Measurements from ENCODE around the gene CYP2A7. TPM values are rescaled to one million over a fixed set of nuclear protein-coding genes. Genes with fewer than 3 reads are reported as not detected.
A peak's percentile ranks its signal among the peaks of the same experiment; 100 is the strongest.
"Not testable (repeated sequence)": the region's sequence is repeated elsewhere in the genome, so short reads cannot be mapped to it uniquely, and the experiment has no call there.

The CYP2A7 gene
- total RNA-seq, 1 donor from 2014 or later, result not detected

- intact Hi-C loops (cut with DNase I), result no loop called here
- DNase-seq (ENCODE audit: low spot score), result no peak
- no peak for ATAC-seq
These were observed 23.9 kb downstream of the CYP2A7 start for GRCh38 chr19:40858109-40858508.

DNA sequence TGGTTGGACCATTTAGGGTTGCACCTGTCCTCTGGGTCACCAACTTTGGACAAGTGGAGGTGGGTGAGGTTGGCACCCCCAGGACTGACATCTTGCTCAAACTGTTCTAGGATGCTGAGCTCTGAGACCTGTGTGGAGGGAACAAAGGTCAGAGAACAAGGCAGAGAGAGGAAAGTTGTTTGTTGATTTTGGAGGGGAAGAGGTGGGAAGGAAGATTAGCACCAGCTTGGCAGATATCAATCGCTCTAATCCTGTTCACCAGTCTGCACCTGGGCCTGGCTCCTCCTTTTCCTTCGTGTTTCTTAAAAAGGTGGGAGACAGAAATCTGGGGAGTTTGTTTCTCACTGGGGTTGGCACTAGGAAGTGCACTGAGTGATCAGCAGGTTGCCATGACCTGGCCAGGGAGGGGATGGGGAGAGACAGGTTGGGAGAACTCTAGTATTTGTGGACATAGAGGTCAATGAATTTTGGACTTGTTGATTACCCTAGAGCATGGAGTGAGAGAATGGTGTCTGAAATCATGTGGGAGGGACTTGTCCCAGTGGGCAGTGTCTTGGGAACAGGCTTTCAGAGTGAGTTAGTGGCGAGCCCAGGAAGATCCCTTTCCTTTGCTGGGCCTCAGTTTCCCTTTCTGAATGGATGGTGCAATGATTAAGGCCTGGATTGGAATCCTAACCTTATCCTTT, 29.4 kb downstream of the CYP2A7 start:
- intact Hi-C loops (cut with DNase I); DNase-seq (ENCODE audit: low spot score); ATAC-seq: not testable (repeated sequence)

DNA sequence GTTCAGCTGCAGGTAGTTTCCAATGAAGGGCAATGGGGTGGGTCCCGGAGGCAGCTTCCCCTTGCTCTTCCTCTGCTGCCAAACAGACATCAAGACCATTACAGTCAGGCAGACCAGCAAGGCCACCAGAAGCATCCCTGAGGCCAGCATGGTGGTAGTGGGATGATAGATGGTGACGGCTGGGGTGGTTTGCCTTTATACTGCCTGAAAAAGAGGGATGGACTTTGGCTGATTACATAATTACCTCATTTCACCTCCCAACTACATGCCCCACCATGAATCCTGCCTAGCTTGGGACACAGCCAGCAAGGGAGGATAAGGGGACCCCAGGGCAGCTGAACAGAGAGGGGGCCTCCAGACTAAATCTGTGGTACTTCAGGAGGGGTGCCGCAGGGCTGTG, 31.8 kb downstream of the CYP2A7 start, which contains the start of gene CYP2A6:
CYP2A6 (minus strand) TSS at position 171 of the 400 bp plus-strand sequence; CDS start at position 150, 21 bp downstream.
- DNase-seq (ENCODE audit: low spot score); intact Hi-C loops (cut with DNase I): not testable (repeated sequence)

DNA sequence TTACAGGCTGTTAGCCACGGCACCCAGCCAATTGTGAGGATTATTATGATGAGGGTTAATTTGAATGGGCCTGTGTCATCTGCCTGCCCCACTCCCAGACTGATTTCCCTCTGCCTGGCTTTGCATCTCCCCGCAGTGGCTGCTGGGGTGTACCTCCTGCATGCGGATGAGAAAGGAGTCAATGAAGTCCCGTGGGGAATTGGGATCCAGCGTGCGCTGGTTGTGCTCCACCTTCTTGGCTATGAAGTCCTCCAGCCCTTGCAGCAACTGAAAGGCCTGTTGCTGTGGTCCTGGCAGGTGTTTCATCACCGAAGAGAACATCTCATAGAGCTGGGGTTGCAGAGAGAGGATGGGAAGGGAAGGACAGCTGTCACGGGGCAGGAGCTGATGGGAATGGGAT, 35.3 kb downstream of the CYP2A7 start:
- intact Hi-C loops (cut with DNase I), result not testable (repeated sequence)

More for the DNA sequence above, 31.8 kb downstream of the CYP2A7 start, which contains the start of gene CYP2A6:
- not testable (repeated sequence) for ATAC-seq

DNA sequence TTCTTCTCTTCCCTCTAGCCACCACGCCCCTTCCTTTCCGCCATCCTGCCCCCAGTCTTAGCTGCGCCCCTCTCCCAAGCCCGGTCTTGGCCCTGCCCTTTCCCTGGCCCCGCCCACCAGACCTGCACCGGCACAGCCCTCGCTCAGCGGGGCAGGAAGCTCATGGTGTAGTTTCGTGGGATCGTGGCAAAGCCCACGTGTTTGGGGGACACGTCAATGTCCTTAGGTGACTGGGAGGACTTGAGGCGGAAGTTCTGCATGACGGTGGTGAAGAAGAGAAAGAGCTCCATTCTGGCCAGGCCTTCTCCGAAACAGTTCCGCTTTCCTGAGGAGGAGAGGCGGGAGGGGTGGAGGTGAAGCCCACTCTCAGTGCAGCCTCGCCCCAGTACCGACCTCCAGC, 38.4 kb downstream of the CYP2A7 start:
- intact Hi-C loops (cut with DNase I); DNase-seq (ENCODE audit: low spot score): not testable (repeated sequence)
- peak; percentile 75 for ATAC-seq

More for the DNA sequence above, 35.3 kb downstream of the CYP2A7 start:
- ATAC-seq; DNase-seq (ENCODE audit: low spot score): not testable (repeated sequence)

- intact Hi-C loops (cut with DNase I); DNase-seq (ENCODE audit: low spot score); ATAC-seq: not testable (repeated sequence)
These were observed 38.9 kb downstream of the CYP2A7 start for GRCh38 chr19:40842997-40843652.

DNA sequence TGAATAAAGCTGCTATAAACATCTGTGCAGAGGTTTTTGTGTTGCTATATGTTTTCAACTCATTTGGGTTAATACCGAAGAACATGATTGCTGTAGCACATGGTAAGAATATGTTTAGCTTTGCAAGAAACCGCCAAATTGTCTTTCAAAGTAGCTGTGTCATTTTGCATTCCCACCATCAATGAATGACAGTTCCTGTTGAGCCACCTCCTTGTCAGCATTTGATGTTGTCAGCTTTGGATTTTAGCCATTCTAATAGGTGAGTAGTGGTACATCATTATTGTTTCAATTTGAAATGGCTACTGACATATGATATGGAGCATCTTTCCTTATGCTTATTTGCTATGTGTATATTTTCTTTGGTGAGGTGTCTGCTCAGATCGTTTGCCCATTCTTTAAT, 40.0 kb downstream of the CYP2A7 start:
- DNase-seq (ENCODE audit: low spot score); ATAC-seq; intact Hi-C loops (cut with DNase I): not testable (repeated sequence)

GRCh38 chr19:40838477-40838876, 43.6 kb downstream of the CYP2A7 start:
- DNase-seq (ENCODE audit: low spot score); intact Hi-C loops (cut with DNase I); ATAC-seq: not testable (repeated sequence)

- intact Hi-C loops (cut with DNase I), result no loop called here
- no peak for DNase-seq (ENCODE audit: low spot score)
- no peak for ATAC-seq
These were observed 45.1 kb downstream of the CYP2A7 start for GRCh38 chr19:40836754-40837429.

DNA sequence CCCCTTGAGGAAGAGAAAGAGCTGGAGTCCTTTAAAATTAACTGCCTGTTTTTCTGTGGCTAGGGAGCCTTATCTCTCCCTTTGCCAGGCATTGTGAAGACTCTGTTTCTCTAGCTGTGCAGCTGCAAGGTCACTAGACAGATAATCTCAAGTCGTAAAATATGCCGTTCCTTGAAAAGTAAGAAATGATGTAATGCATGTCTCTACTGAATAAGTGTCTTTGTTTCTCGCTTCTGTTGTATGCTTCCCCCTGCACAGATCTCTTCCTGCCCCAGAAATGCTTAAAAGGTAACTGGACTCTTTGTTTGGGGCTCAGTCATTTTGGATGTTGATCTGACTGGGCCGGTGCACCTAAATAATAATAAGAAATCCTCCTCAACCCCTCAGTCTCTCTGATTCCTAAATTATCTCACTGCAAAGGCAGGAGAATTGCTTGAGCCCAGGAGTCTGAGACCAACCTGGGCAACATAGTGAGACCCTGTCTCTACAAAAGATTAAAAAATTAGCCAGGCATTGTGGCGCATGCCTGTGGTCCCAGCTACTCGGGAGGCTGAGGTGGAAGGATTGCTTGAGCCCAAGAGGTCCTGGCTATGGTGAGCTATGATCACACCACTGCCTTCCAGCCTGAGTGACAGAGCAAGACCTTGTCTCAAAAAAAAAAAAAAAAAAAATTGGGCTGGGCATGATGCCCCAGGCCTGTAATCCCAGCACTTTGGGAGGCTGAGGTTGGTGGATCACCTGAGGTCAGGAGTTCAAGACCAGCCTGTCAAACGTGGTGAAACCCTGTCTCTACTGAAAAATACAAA, 48.1 kb downstream of the CYP2A7 start:
- intact Hi-C loops (cut with DNase I); DNase-seq (ENCODE audit: low spot score): not testable (repeated sequence)
- peak; percentile 59 for ATAC-seq

DNA sequence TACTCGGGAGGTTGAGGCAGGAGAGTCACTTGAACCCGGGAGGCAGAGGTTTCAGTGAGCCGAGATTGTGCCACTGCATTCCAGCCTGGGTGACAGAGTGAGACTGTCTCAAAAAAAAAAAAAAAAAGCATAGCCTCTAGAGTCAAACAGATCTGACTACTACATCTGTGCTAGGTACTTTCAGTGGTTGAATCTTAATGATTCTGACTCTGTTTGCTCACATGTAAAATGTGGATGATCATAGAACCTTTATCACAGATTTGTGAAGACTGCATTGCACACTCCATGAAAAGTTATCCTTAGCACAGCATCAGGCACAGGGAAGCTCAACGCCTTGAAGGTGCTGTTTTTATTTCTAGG, 49.6 kb downstream of the CYP2A7 start:
- DNase-seq (ENCODE audit: low spot score); ATAC-seq; intact Hi-C loops (cut with DNase I): not testable (repeated sequence)

DNA sequence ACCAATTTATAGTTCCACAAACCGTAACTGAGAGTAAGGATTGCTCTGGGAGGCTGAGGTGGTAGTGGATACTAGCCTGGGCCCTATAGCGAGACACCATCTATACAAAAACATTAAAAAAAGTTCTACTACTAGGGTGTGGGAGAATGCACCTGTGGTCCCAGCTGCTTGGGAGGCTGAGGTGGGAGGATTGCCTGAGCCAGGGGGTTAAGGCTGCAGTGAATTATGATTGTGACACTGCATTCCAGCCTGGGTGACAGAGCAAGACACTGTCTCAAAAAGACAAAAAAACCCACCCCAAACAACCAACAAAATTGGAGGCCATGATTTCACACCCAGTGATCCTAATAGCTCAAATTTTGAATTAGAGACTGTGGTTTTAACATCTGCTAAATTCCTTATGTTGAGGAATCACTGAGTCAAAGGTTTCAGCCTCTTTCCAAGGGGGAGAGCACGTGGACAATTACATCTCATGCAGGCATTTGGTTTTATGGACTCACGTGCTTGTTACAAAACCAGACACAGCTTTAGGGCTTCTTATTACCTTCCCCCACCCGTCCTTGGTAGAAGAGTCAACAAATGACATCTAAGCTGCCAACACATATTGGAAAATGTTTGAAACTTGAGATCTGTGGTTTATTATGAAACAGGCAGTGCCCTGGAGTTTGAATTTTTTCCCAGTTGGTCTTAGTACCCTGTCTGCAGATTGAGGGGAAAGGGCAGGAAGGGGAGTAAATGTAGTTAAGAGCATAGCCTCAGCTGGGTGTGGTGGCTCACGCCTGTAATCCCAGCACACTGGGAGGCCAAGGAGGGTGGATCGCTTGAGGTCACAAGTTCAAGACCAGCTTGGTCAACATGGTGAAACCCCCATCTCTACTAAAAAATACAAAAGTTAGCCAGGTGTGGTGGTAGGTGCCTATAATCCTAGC, 50.3 kb downstream of the CYP2A7 start:
- DNase-seq (ENCODE audit: low spot score) (no peak), ATAC-seq (peak; percentile 74)
- intact Hi-C loops (cut with DNase I), result no loop called here

GRCh38 chr19:40830741-40831140, 51.3 kb downstream of the CYP2A7 start:
- peak; percentile 27 for DNase-seq (ENCODE audit: low spot score)
- ATAC-seq; intact Hi-C loops (cut with DNase I): not testable (repeated sequence)

DNA sequence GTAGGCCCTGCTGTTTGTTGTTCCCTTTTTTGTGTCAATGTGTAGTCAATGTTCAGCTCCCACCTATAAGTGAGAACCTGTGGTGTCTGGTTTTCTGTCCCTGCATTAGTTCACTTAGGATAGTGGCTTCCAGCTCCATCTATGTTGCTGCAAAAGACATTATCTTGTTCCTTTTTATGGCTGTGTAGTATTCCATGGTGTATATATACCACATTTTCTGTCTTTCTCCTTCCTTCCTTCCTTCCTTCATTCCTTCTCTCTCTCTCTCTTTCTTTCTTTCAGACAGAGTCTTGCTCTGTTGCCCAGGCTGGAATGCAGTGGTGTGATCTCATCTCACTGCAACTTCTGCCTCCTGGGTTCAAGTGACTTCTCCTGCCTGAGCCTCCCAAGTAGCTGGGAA, 52.8 kb downstream of the CYP2A7 start:
- no peak for ATAC-seq
- no peak for DNase-seq (ENCODE audit: low spot score)
- intact Hi-C loops (cut with DNase I), result no loop called here

DNA sequence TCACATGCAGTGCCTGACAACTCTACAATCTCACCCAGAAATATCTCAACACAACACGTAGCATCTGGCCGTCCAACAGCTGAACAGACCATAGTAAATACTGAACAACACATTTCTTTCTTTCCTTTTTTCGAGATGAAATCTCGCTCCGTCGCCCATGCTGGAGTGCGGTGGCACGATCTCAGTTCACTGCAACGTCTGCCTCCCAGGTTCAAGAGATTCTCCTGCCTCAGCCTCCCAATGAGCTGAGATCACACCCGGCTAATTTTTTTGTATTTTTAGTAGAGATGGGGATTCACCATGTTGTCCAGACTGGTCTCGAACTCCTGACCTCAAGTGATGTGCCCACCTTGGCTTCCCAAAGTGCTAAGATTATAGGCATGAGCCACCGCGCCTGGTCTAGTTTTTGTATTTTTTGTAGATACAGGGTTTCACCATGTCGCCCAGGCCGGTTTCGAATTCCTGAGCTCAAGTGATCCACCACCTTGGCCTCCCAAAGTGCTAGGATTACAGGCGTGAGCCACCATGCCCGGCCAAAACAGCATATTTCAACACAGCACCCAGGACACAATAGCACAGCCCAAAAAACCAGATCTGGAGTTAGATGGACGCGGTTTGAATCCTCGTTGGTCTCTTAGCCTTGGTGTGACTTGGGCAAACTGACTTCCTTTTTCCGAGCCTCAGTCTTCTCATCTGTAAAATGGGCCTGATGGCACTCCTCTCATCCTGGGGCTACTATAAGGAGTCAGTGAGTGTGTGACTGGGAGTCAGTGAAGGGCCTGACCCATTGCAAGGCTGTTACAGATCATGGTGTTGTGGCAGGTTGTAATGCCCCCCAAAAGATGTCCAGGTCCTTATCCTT, 54.4 kb downstream of the CYP2A7 start:
- DNase-seq (ENCODE audit: low spot score), result peak; percentile 28
- no peak for ATAC-seq
- intact Hi-C loops (cut with DNase I), result no loop called here

- ATAC-seq; intact Hi-C loops (cut with DNase I): not testable (repeated sequence)
- DNase-seq (ENCODE audit: low spot score), result peak; percentile 33
These were observed 55.2 kb downstream of the CYP2A7 start for GRCh38 chr19:40826699-40827385.
